OCI-LY1 (cell line): Measurements from ENCODE around the gene MPHOSPH6.

ENCODE experiments used
- EZH2 ChIP-seq: fragments of 200-600 bp; sonication (generic), shearing (Covaris generic); IDR thresholded peaks from 2 replicates; pipeline ENCODE4 v1.8.0; 2017; ENCODE audit warnings: borderline replicate concordance, mixed run types, mild to moderate bottlenecking, antibody characterized with exemption, low read length, moderate library complexity, mixed read lengths
- TF ChIP-seq, protein P1 (sequence below): fragments of 200-600 bp; sonication (generic), shearing (Covaris generic); IDR thresholded peaks from 2 replicates; pipeline ENCODE4 v1.5.1; 2017; ENCODE audit warnings: mild to moderate bottlenecking, antibody characterized with exemption, low read length, moderate library complexity, mixed read lengths

DNA sequence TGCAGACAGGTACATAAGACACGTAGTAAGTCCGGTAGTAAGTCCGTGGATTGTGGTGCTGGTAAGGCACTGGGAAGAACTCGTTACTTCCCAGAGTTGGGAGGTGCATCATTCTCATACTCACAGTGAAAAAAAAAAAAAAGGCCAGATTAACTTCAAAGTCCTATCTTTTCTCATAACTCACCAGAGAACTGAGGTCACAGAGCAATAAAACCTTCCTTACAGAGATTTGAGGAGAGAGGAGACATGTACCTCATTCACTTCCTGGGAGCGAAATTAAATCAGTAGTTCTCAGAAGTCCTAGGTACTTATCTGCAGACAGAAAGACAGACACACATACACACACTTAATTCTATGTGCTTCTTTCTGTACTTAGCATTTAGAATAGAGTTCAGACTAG lies 22.5 kb downstream of the MPHOSPH6 start:
- TF ChIP-seq, protein P1, sequence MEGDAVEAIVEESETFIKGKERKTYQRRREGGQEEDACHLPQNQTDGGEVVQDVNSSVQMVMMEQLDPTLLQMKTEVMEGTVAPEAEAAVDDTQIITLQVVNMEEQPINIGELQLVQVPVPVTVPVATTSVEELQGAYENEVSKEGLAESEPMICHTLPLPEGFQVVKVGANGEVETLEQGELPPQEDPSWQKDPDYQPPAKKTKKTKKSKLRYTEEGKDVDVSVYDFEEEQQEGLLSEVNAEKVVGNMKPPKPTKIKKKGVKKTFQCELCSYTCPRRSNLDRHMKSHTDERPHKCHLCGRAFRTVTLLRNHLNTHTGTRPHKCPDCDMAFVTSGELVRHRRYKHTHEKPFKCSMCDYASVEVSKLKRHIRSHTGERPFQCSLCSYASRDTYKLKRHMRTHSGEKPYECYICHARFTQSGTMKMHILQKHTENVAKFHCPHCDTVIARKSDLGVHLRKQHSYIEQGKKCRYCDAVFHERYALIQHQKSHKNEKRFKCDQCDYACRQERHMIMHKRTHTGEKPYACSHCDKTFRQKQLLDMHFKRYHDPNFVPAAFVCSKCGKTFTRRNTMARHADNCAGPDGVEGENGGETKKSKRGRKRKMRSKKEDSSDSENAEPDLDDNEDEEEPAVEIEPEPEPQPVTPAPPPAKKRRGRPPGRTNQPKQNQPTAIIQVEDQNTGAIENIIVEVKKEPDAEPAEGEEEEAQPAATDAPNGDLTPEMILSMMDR, result no peak
- no peak for TF ChIP-seq EZH2
